GM12874 (cell line): ENCODE data around the gene RITA1.

Source experiments
- CTCF ChIP-seq: IDR thresholded peaks from 2 replicates; pipeline ENCODE4 v1.5.1; 2011; ENCODE audit warnings: low read depth, mild to moderate bottlenecking, control low read depth, low read length, moderate library complexity; ENCODE audit not compliant: insufficient read depth

The RITA1 gene

GRCh38 chr12:113194971-113195391, 9.5 kb downstream of the RITA1 start:
- no peak for TF ChIP-seq CTCF

- no peak for TF ChIP-seq CTCF
Observed at GRCh38 chr12:113195598-113195997, 10.1 kb downstream of the RITA1 start.

- TF ChIP-seq CTCF = no peak
Observed at GRCh38 chr12:113196582-113196981, 11.1 kb downstream of the RITA1 start.

GRCh38 chr12:113196990-113197389, 11.5 kb downstream of the RITA1 start:
- TF ChIP-seq CTCF = peak; percentile 77

GRCh38 chr12:113197518-113198077, 12.1 kb downstream of the RITA1 start:
- no peak for TF ChIP-seq CTCF

- no peak for TF ChIP-seq CTCF
Observed at GRCh38 chr12:113198296-113198695, 12.8 kb downstream of the RITA1 start.

- no peak for TF ChIP-seq CTCF
Observed at GRCh38 chr12:113200021-113200797, 14.7 kb downstream of the RITA1 start.
